HPDE6-E6E7 (cell line): ENCODE results near the gene C17orf50.

Source experiments
- DNase-seq: peaks from one replicate; pipeline ENCODE4 v3.0.0; 2011; ENCODE audit warnings: missing footprints; ENCODE audit errors: extremely low spot score

Gene C17orf50

DNA sequence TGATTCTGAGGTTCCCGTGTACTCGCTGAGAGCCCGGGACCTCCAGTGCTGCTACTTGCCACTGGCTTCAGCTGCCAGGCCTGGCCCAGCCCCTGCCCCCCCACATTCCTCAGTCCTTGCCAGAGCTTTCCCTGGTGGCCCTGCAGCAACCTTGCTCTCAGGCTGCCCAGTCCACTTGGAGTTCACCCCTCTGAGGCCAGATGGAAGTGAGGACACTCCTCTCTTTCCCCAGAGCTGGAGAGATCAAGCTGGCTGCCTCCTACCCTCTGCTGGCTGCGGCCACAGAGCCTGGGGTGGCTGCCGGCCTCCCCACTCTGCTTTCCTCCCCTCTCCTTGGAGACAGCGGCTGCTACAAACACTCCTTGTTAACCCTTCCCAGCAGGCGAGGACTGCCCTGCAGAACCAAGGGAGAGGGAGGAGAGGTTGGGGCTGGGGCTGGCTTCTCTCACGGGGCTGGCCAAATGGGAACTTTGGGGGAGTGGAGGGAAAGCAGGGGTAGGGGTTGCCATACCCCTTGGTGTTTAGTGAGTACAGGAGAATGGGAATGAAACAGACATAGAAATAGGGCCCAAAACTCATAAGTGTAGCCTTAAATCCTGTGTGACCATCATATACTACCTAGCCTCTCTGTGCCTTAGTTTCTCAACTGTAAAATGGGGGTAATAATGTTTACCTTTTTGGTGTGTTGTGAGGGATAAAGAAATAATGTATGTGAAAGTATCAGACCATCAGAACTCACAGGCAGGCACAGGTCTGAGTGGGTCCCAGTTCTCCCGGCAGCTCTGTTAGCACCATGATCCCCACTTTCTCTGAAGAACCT, 7.5 kb upstream of the C17orf50 start, which contains the start of gene GAS2L2:
Gene GAS2L2, minus strand, starts transcription at position 295 of the 820 bp plus-strand sequence. CDS start 389 bp downstream, outside the sequence.
- DNase-seq, result no peak

DNA sequence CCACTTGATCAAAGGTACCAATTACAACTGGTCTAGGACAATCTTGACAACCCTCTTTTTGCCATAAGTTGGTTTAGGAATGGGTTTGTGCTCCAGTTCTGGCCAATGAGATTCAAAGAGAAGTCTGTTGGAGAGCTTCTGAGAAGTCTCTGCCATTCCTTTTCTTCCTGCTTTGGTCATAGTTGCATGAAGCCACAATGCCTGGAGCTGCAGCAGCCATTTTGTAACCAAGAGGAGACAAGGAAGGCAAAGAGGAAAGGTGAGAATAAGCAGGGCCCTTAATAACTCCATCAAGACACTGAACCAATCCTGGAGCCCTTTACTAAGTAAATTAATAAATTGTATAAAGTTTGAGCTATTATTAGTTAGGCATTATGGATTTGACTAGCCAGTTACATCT, 3.4 kb upstream of the C17orf50 start:
- DNase-seq, result no peak

DNA sequence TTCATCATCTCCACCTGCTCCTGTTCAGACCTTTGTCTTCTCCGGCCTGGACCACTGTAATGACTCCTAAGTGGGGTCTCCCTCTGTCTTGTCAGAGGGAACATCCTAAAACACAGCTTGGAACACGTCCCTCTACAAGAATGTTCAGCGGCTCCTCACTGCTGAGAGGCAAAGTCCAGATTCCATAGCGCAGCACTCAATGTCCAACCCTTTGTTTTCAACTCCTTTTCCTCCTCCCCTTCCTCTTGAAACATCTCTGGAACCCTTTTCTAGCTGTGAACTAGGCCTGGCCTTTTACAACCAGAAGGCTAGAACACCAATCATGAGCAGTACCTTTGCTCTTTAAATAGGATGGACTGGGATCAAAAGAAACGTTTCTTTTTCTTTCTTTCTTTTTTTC, 914 bp downstream of the C17orf50 start:
- DNase-seq, result no peak

DNA sequence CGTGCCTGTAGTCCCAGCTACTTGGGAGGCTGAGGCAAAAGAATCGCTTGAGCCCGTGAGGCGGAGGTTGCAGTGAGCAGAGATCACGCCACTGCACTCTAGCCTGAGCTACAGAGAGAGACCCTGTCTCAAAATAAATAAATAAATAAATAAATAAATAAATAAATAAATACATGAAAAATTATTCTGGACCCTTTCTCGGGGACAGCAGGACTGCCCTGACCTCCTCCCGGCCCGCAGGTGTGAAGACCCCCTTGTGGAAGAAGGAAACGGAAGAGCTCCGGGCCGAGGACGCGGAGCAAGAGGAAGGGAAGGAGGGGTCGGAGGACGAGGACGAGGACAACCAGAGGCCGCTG, 3.1 kb downstream of the C17orf50 start:
- no peak for DNase-seq

DNA sequence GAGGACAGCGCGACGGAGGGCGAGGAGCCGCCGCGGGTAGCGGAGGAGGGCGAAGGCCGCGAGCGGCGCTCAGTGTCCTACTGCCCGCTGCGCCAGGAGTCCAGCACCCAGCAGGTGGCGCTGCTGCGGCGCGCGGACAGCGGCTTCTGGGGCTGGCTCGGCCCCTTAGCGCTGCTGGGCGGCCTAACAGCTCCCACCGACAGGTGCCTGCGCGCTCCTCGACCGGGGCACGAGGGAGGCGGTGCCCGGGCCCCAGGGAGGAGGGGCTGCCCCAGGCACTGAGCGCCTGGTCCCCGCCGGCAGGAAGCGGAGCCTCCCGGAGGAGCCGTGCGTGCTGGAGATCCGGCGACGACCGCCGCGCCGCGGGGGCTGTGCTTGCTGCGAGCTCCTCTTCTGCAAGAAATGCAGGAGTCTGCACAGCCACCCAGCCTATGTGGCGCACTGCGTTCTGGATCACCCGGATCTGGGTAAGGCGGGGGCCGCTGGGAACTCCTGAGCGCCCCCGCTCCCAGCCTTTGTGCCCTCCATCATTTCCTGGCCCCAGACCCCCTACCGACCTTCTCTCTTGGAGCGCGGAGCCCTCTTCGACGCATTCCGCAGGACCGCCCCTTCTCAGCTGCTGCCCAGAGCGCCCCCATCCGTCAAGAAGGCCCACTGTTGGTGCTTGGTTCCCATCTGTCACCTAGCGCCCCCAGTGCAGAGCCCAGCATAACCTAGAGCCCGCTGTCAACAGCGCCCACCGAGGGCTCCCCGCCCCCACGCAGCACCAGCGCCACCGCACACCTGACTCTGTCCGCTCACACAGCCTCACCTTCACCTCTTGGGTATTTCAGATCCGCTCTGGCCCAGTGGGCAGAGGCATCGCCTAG, 3.7 kb downstream of the C17orf50 start:
- DNase-seq, result peak; percentile 81

DNA sequence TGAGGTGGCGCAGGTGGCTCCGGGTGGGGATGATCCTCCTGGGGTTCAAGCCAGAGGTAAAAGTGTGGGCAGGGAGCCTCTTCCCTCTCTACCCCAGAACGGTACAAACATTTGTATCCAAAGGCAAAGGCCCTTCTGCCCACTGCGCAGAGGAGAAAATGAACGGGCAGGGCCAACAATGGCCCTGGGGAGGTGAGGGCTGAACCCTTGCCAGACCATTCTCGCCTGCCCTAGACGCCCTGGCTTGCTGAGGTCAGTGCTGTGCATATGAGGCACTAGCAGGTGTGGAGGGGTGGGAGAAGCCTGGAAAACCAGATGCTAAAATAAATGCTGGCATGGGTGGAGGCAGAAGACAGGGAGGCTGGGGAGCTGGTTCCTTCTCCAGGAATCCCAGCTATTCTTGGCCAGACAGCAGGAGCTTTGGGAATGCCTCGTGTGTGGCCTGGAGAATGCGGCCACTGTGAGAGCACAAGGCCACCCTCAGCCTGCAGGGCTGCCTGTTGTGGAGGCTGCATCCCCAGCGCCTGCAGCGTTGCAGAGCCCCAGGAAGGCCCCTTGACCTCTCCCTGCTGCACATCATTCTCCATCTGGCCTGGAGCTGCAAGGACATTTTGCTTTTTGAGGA, 4.5 kb downstream of the C17orf50 start:
- DNase-seq, result no peak

DNA sequence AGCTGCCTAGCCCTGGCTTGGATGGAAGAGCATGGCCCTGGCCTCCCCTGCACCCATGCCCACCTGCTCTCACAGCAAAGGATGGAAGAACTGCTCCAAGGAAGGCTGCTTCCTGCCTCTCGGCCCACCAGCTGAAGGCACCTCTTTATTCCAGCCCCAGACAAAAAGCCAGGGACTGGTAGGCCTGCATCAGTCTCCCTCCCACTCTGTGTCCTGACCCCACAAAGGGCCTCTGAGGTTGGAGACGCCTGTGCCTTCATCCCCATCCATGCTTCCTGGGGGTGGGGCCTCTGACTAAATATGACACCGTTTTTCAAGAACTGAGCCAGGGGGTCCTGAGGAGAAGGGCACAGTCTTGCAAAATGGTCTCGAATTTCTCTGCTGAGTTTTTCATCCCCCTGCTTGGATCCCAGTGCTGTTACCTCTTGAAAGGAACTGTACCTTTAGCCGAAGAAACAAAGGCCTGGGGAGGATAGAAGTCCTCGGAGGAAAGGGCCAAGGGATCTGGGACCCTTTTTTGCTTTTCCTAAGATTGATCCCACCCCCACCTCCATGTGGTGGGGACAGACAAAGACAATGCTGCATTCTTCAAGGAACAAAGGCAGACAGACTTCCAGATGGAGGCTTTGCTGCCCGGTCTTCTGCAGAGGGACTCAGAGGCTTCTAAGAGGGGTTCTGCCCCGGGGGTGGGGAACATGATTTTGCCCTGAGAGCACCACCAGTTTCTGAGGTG, 5.2 kb downstream of the C17orf50 start:
- DNase-seq, result no peak

DNA sequence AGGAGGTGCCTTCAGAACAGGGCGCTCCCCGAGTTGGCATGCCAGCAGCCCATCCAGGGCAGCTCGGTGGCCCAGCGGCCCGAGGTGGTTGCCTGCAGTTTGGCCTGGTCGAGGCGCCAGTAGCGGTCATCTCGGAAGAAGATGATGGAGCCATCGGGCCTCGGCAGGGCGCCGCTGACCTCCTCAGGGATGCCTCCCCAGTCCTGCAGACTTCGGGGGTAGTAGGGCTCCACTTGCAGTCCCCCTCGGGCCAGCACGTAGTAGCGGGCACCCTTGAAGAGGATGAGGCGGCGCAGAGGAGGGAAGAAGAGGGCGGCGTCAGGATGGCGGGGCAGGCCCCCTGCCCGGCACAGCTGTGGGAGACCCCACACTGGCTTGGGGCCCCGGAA, 5.8 kb downstream of the C17orf50 start:
- no peak for DNase-seq

DNA sequence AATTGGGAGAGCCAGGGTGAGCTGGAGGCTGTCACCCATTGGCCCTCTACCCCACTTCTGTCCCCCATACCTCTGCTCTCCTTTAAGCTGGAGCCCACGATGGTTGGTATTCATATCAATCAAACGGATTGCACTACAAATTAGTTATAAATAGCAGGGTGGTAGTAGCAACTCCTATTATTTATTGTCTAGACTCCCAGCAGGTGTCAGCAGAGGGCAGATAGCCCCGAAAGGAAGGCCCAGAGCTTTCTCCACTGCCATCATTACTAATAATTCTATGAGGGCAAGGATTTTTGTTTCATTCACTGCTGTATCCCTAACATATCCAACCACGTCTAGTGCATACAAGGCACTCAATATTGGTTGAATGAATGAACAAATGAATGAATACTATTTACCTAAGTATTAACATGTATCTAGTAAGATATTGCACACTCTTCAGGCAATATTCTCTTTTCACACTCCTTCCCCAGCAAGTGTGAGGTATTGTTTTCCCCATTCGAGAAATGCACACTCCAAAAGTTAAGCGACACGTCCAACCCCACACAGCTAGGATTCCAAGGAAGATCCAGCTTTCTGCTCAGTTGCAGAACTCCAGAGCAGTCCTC, 6.3 kb downstream of the C17orf50 start:
- no peak for DNase-seq

DNA sequence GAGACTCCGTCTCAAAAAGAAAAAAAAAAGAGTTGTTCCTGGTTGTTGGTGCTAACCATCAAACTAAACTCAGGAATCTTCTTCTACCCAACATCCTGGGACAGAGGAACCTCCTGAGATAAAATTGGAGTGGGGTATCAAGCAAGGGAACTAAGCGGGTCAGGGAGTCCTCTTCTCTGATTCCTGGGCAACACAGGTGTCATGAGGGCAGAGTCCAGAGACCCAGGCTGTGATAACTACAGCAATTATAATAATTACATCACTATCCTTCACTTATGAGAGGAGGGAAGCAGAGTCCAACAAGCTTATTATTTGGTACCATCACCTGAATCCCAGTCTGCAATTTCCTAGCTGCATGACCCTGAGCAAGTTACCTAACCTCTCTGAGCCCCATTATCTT, 8.1 kb downstream of the C17orf50 start:
- DNase-seq, result no peak

DNA sequence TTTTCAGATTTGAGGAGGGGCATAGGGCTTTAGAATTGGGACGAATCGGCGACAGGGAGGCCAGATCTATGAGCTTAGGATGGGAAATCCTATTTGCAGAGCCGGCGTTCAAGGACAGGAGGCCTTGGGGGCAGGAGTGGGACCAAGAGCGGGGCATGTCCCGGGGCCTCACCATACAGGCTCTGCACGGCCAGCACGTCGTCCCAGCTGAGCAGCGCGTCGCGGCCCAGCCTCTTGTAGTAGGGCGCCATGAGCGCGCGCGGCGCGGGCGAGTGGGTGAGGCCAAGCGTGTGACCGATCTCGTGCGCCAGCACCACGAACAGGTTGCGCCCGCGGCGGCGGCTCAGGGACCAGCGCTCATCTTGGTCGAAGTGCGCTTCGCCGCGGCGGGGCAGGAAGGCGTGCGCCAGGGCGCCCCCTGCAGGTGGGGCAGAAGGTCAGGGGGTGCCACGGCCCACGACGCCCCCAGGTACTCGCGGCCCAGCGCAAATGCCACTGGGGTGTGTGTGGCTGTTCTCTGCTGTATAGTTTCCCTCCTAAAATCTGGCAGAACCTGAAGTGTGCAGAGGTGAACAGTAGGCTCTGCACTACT, 9.3 kb downstream of the C17orf50 start:
- no peak for DNase-seq

DNA sequence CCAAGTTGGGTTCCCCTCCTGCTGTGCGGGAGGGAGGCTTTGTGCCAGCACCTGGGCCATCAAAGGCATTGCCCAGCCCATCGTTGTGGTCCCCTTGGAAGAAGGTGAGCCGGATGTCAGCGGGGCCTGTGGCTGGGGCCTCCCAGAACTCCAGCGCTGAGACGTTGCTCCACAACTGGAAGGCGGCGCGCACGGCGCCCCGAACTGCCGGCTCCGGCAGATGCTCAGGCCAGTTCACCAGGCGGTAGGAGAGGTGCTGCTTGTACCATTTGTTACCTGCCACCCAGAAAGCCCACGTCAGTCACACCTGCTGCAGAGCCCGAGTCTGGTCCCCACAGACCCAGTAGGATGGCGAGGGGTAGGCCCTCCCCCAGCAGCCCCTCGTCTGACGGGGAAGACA, 12.4 kb downstream of the C17orf50 start:
- DNase-seq, result no peak

DNA sequence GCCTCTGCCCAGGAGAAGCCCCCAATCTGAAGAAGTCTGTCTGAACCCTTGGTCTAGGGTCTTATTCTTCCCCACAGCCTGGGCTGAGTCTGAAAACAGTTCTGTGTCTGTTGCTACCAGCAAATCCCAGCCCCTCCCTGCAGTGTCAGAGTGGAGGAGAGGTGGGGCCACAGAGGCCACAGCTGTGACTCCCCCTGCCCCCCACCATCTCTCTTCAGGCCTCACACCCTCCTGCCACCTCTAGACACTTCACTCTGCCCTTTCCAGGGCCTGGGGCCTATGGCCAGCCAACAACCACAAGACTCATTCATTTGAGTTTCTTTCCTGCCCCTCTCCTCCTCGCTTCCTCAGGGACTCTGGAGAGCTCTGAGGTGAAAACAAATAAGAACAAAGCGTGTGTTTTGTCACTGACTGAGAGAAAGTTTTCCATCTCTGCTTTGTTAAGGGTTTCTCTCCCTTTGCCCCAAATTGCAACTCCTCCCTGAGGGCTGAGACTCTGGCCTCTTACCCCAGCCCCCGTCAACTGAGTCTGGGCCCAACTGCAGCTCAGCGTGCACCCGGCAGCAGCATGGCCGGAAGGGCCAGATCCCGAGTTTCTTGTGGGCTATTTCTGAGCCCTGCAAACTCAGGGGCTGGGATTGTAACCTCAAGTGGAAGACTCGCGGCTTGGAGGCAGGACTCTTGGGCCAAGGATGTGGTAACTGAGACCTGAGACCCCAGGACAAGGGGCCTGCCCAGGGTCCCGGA, 13.2 kb downstream of the C17orf50 start:
- DNase-seq, result no peak

DNA sequence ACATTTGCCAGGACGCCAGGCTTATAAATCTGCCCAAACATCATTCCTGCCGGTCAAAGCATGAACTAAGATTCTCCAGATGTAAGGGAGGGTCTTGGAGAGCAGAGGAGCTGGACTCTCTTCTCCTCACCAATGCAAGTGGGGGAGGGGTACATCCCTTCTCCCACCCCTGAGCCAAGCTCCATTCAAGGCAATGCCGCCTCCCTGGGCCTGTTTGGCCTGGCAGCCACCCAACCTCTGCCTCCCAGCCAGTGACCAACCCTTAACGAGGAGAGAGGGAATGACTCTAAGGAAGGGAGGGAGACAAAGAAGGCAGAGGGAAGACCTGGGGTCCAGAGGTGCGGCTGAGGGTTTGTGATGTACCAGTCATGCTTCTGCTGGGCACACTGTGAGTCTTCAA, 13.8 kb downstream of the C17orf50 start:
- no peak for DNase-seq

DNA sequence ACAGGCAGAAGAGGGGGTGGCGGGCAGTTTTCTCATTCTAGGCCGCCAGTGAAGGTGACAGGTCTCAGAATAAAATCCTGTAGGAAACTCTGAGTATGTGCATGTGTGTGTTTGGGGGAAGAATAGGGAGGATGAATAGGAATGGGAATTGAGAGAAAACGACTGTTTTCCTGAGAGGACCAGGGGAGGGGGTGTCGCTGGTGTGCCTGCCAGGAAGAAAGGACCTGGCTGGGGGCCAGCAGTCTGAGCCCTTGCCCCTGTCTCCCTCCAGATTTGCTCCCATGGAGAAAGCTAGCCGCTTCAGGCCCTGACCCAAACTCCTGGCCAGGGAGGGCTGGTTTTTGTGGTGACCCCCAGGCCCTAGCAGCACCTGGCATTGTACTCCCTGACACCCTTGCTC, 14.4 kb downstream of the C17orf50 start:
- no peak for DNase-seq

DNA sequence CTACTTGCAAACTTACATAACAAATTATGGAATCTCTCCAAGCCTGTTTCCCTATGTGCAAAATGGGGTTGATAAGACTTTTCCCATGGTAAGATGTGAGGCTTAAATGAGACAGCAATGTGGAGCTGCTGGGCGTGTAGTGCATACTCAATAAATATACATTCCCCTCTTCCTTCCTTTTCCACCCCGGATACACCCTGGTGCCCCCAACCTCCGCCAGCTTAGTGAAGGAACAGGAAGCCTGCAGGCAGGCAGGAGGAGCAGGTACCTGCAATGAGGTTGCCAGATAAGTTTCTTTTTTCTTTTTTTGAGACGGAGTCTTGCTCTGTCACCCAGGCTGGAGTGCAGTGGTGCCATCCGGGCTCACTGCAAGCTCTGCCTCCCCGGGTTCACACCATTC, 14.9 kb downstream of the C17orf50 start:
- no peak for DNase-seq

DNA sequence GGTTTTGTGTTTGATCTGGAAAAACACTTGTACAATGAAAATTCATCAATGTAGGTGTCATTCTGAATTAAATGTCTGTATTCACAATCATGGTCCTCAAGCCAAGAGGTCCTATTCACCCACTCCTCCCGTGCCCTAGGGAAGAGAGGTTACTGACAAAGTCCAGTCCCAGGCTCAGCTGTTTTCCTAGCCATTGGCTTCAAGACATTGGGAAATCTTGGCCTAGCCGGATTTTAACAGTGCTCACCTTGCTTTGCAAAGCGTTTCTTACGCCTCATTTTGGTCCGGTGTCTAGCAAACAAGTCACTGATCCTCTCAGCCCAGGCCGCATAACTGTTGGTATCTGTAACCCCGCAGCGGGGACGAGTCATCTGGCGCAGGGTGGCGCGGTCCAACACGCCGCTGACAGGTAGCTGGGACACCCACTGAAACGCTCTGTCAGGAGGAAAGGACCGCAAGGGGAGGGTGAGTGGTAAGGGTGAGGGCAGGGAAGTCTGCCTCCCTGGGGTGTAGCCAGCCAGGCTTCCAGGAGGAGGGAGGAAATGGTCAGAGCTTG, 18.0 kb downstream of the C17orf50 start:
- DNase-seq, result no peak

DNA sequence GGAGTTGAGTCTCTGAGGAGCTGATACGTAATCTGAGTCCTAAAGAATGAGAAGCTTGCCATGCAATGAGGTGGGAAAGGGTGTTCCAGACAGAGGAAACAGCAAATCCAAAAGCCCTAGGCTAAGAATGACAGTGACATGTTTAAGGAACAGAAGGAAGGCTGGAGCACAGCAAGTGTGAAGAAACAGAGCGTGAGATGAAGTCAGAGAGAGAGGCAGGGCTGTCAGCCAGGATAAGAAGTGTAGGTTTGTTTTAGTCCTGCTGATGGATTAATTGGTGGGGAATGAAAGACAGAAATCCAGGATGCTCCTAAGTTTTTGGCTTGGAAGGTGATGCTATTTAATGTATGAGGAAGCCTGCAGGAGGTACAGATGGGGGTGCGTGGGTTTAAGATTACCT, 20.3 kb downstream of the C17orf50 start:
- no peak for DNase-seq

DNA sequence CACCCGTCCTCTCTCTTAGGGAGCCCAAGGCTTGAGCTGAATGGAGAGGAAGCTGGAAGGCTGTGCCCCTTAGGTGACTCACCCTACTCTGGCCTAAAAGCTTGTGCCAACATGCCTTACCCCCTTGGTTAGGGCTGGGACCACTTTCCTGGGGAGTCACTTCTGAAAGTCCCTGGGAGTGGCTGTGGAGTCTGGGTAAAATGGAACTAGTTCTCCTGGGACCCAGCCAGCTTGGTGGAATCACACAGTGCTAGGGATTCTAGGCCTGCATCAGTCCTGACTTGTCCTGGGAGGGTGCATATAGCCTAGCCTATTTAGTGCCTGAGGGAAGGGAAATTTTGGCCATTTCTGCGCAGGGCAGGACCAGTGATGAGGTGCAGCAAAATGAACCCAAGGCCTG, 24.2 kb downstream of the C17orf50 start:
- DNase-seq, result peak; percentile 92

DNA sequence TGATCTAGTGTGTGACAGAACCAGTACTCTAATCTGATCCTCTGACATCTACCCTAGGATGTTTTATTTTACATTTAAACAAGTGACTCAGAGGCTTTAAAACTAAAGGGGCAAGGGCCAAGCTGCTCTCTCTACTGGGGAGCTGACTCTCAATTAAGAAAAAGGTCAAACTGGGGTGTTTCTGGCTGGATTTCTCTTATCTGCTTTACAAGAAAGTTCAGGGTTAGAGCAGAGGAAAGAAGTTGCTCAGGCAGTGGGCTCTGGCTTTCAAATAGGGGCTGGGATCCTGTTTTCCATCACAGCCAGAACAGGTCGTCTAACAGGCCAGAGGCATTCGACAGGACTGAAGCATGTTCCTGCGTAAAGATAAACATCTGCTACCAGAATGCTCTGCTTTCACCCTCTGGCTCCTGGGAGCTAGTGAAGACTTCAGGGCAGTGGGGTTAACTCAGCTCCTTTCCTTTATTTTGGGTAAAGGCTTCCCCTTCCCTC, 26.3 kb downstream of the C17orf50 start:
- DNase-seq, result no peak
